ENCODE results near the gene EYA2. TPM values are rescaled to one million over a fixed set of nuclear protein-coding genes. Genes with fewer than 3 reads are reported as not detected.
"Not testable (repeated sequence)": the region's sequence is repeated elsewhere in the genome, so short reads cannot be mapped to it uniquely, and the experiment has no call there.

The EYA2 gene
- total RNA-seq, 3 donors from 2014 or later (not counting 1 experiment from before 2014, with no cell fraction given): 0.30 TPM; not detected in 2

GRCh38 chr20:47201074-47201730, 306.6 kb downstream of the EYA2 start:
- Mint-ChIP-seq H3K9me3 (no peaks in the 10 kb centered on the region), H3K4me3 (no peak overlapping the region), H3K36me3 (no peaks in the 10 kb centered on the region), H3K27me3 (ENCODE audit: low read depth in 2 of 2) (no peaks in the 10 kb centered on the region), H3K4me1 (peaks cover 5% of the 10 kb centered on the region in 2 donors), H3K27ac (no peak overlapping the region)
- no peaks in the 10 kb centered on the region for H3K9me3 ChIP-seq (ENCODE audit: control insufficient read depth, insufficient read depth, low read length)
- no peak for DNase-seq
- no peak for ATAC-seq
- no peaks in the 10 kb centered on the region for H3K36me3 ChIP-seq (ENCODE audit: control insufficient read depth, insufficient read depth, low read length)
- H3K27ac ChIP-seq (ENCODE audit: low read length): no peak overlapping the region
- intact Hi-C loops (cut with micrococcal nuclease): no loop called here
- no peak for TF ChIP-seq CTCF (IDR thresholded peaks at IDR 0.05)
- peaks cover 4% of the 10 kb centered on the region for H3K4me1 ChIP-seq (ENCODE audit: control insufficient read depth, insufficient read depth, low read length)
- no peak overlapping the region for H3K4me3 ChIP-seq (ENCODE audit: low read length)
- no peaks in the 10 kb centered on the region for H3K27me3 ChIP-seq (ENCODE audit: control insufficient read depth, insufficient read depth, low read length)
- WGBS (ENCODE audit: insufficient coverage): 84% methylated on average over 9 of the region's 9 CpGs

GRCh38 chr20:47202733-47203667, 308.4 kb downstream of the EYA2 start:
- ATAC-seq: no peak
- H3K27me3 ChIP-seq (ENCODE audit: control insufficient read depth, insufficient read depth, low read length): no peaks in the 10 kb centered on the region
- no peak overlapping the region for H3K27ac Mint-ChIP-seq
- H3K4me1 Mint-ChIP-seq: no peaks in the 10 kb centered on the region
- no peaks in the 10 kb centered on the region for H3K9me3 ChIP-seq (ENCODE audit: control insufficient read depth, insufficient read depth, low read length)
- WGBS (ENCODE audit: insufficient coverage): 93% methylated on average over 10 of the region's 10 CpGs
- H3K4me3 Mint-ChIP-seq: no peak overlapping the region
- no peaks in the 10 kb centered on the region for H3K9me3 Mint-ChIP-seq
- TF ChIP-seq CTCF (IDR thresholded peaks at IDR 0.05): no peak
- no peaks in the 10 kb centered on the region for H3K36me3 Mint-ChIP-seq
- no peak overlapping the region for H3K27ac ChIP-seq (ENCODE audit: low read length)
- no peaks in the 10 kb centered on the region for H3K36me3 ChIP-seq (ENCODE audit: control insufficient read depth, insufficient read depth, low read length)
- no peak overlapping the region for H3K4me3 ChIP-seq (ENCODE audit: low read length)
- intact Hi-C loops (cut with micrococcal nuclease): no loop called here
- H3K4me1 ChIP-seq (ENCODE audit: control insufficient read depth, insufficient read depth, low read length): no peaks in the 10 kb centered on the region
- DNase-seq: no peak
- H3K27me3 Mint-ChIP-seq (ENCODE audit: low read depth in 2 of 2): no peaks in the 10 kb centered on the region

GRCh38 chr20:47204008-47204849, 309.6 kb downstream of the EYA2 start:
- no peak overlapping the region for H3K27ac Mint-ChIP-seq
- no peaks in the 10 kb centered on the region for H3K9me3 Mint-ChIP-seq
- peaks cover 6% of the 10 kb centered on the region for H3K36me3 ChIP-seq (ENCODE audit: control insufficient read depth, insufficient read depth, low read length)
- no peak overlapping the region for H3K27ac ChIP-seq (ENCODE audit: low read length)
- no peaks in the 10 kb centered on the region for H3K4me1 ChIP-seq (ENCODE audit: control insufficient read depth, insufficient read depth, low read length)
- no peaks in the 10 kb centered on the region for H3K27me3 Mint-ChIP-seq (ENCODE audit: low read depth in 2 of 2)
- no peaks in the 10 kb centered on the region for H3K4me1 Mint-ChIP-seq
- intact Hi-C loops (cut with micrococcal nuclease): no loop called here
- H3K4me3 ChIP-seq (ENCODE audit: low read length): no peak overlapping the region
- H3K9me3 ChIP-seq (ENCODE audit: control insufficient read depth, insufficient read depth, low read length): no peaks in the 10 kb centered on the region
- DNase-seq: no peak
- WGBS (ENCODE audit: insufficient coverage): 96% methylated on average over 12 of the region's 12 CpGs
- H3K27me3 ChIP-seq (ENCODE audit: control insufficient read depth, insufficient read depth, low read length): no peaks in the 10 kb centered on the region
- H3K36me3 Mint-ChIP-seq: no peaks in the 10 kb centered on the region
- TF ChIP-seq CTCF (IDR thresholded peaks at IDR 0.05): no peak
- no peak overlapping the region for H3K4me3 Mint-ChIP-seq
- ATAC-seq: no peak

GRCh38 chr20:47204850-47205122, 310.1 kb downstream of the EYA2 start:
- DNase-seq; H3K9me3 ChIP-seq (ENCODE audit: control insufficient read depth, insufficient read depth, low read length); H3K27ac ChIP-seq (ENCODE audit: low read length); ATAC-seq; H3K27me3 Mint-ChIP-seq (ENCODE audit: low read depth in 2 of 2); H3K27me3 ChIP-seq (ENCODE audit: control insufficient read depth, insufficient read depth, low read length); H3K4me3 ChIP-seq (ENCODE audit: low read length); H3K36me3 Mint-ChIP-seq; H3K4me1 Mint-ChIP-seq; intact Hi-C loops (cut with micrococcal nuclease); H3K4me3 Mint-ChIP-seq; H3K27ac Mint-ChIP-seq; H3K4me1 ChIP-seq (ENCODE audit: control insufficient read depth, insufficient read depth, low read length); H3K9me3 Mint-ChIP-seq: not testable (repeated sequence)
- 95% methylated on average over 11 of the region's 11 CpGs for WGBS (ENCODE audit: insufficient coverage)
- peaks cover 11% of the 10 kb centered on the region for H3K36me3 ChIP-seq (ENCODE audit: control insufficient read depth, insufficient read depth, low read length)

Data from natural killer cell (primary cell).